ENCODE data around the gene PCDH19. TPM values are rescaled to one million over a fixed set of nuclear protein-coding genes. Genes with fewer than 3 reads are reported as not detected.

The PCDH19 gene
- total RNA-seq, 1 experiment from 2014 or later: 1.2 TPM

DNA sequence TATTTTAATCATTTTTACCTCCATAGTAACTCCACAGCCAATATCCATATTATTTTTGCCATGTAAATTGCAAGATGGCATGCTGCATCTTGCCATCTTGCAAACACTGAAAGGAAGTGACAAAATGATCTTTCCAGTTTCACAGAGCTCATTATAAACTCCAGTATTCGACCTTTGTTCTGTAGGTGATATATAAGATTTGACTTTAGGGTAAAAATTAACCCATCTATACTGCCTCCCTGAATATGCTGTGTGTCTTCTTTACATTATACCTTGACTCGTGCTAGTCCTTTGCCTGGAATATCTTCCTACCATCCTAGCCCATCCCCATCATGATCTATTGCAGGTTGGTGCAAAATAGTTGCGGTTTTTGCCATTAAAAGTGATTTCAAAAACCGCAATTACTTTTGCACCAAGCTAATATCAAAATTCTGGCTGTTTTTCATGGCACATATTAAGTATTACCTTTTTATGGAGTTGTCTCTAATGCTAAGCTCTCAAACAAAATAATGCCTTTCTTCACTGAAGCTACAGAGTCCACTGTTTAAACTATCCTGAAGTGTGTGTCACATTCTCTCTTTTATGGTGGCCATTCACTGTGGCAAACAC lies 161.1 kb downstream of the PCDH19 start:
- Histone ChIP-seq H2BK12ac (ENCODE audit: insufficient read length, low read depth, low read length) (no peak overlapping the region), H3K9me3 (ENCODE audit: control insufficient read depth, low read depth, low read length) (no peaks in the 10 kb centered on the region), H4K91ac (ENCODE audit: insufficient read length, low read depth, low read length) (no peak overlapping the region), H3K4me2 (ENCODE audit: insufficient read depth, insufficient read length, low read length) (no peak overlapping the region), H3K4me1 (ENCODE audit: insufficient read depth, low read length) (no peaks in the 10 kb centered on the region), H3K14ac (ENCODE audit: insufficient read depth, low read length) (no peak overlapping the region), H3K9ac (ENCODE audit: extremely low read depth, insufficient read length, low read length) (no peak overlapping the region), H3K23me2 (ENCODE audit: insufficient read length, low read depth, low read length, poor library complexity, severe bottlenecking) (no peaks in the 10 kb centered on the region), H3K18ac (ENCODE audit: insufficient read length, low read depth, low read length) (no peak overlapping the region), H3K23ac (ENCODE audit: insufficient read length, low read depth, low read length) (no peak overlapping the region), H3K27me3 (ENCODE audit: insufficient read depth, low read length) (no peaks in the 10 kb centered on the region), H3K27ac (ENCODE audit: insufficient read length, low read depth, low read length) (no peak overlapping the region), H2AK5ac (ENCODE audit: insufficient read length, low read length) (no peak overlapping the region), H4K8ac (replicated peaks; ENCODE audit: insufficient read length, low read depth, low read length) (no peak overlapping the region), H2AFZ (ENCODE audit: low read length) (no peak overlapping the region), H4K5ac (ENCODE audit: insufficient read length, low read depth, low read length) (no peak overlapping the region), H2BK15ac (ENCODE audit: low read depth, low read length) (no peak overlapping the region), H2BK20ac (ENCODE audit: low read depth, low read length, poor library complexity, severe bottlenecking) (no peak overlapping the region), H2BK5ac (ENCODE audit: insufficient read length, low read length) (no peak overlapping the region), H4K20me1 (ENCODE audit: control insufficient read depth, insufficient read depth, insufficient read length) (no peaks in the 10 kb centered on the region), H3T11ph (ENCODE audit: low read length) (no peak overlapping the region), H3K56ac (ENCODE audit: insufficient read length, low read depth, low read length) (no peak overlapping the region), H2BK120ac (ENCODE audit: low read depth, low read length, poor library complexity, severe bottlenecking) (no peak overlapping the region), H3K4ac (ENCODE audit: low read depth, low read length) (no peak overlapping the region), H3K79me1 (ENCODE audit: insufficient read depth, low read depth, low read length, poor library complexity, severe bottlenecking) (no peaks in the 10 kb centered on the region), H3K79me2 (ENCODE audit: insufficient read depth, low read length) (no peaks in the 10 kb centered on the region)
- H3K27me3 Mint-ChIP-seq (ENCODE audit: low read depth): no peaks in the 10 kb centered on the region
- H3K27ac Mint-ChIP-seq: no peak overlapping the region
- no CpG with 5 or more reads among the region's 4 CpGs for WGBS (ENCODE audit: extremely low coverage, insufficient read length, low lambda C conversion rate)
- H3K4me3 Mint-ChIP-seq: no peak overlapping the region
- H3K4me1 Mint-ChIP-seq: no peaks in the 10 kb centered on the region
- no peak for TF ChIP-seq CTCF (conservative IDR thresholded peaks at IDR 0.05)
- DNase-seq: no peak
- H3K36me3 Mint-ChIP-seq (ENCODE audit: insufficient read depth in 1 of 3, low read depth in 3 of 3): no peaks in the 10 kb centered on the region; a peak in 1 of 7 replicates
- H3K9me3 Mint-ChIP-seq: peaks cover 0 to 5% of the 10 kb centered on the region in 2 experiments; a peak in 2 of 5 replicates
